NT2/D1 (cell line): ENCODE measurements around the gene ATP7A.
"Not testable (repeated sequence)": the region's sequence is repeated elsewhere in the genome, so short reads cannot be mapped to it uniquely, and the experiment has no call there.

Experiments
- DNase-seq: peaks from one replicate; pipeline ENCODE4 v3.0.0-alpha.2; 2011; ENCODE audit warnings: low read depth, low spot score
- H3K27me3 ChIP-seq: 2 replicates; pipeline ENCODE4 v1.6.0; 2011; ENCODE audit warnings: mild to moderate bottlenecking; ENCODE audit not compliant: insufficient read length, insufficient read depth
- H3K36me3 ChIP-seq: 2 replicates; pipeline ENCODE4 v1.6.1; 2011; ENCODE audit warnings: mild to moderate bottlenecking, low read length, mixed read lengths; ENCODE audit not compliant: insufficient read depth, insufficient read length
- H3K4me1 ChIP-seq: 2 replicates; pipeline ENCODE4 v1.5.1; 2011; ENCODE audit not compliant: insufficient read depth, insufficient read length
- H3K4me3 ChIP-seq: 2 replicates; pipeline ENCODE4 v1.5.1; 2011; ENCODE audit warnings: low read depth; ENCODE audit not compliant: insufficient read length
- H3K9ac ChIP-seq: 2 replicates; pipeline ENCODE4 v1.6.0; 2011; ENCODE audit warnings: low read depth; ENCODE audit not compliant: insufficient read length
- H3K9me3 ChIP-seq: 2 replicates; pipeline ENCODE4 v1.5.1; 2011; ENCODE audit warnings: mild to moderate bottlenecking, low read length; ENCODE audit not compliant: insufficient read depth
- SUZ12 ChIP-seq: IDR thresholded peaks from 2 replicates; pipeline ENCODE4 v1.6.1; 2011; ENCODE audit not compliant: insufficient read length, insufficient read depth; ENCODE audit errors: extremely low read depth
- YY1 ChIP-seq: IDR thresholded peaks from 2 replicates; pipeline ENCODE4 v1.6.1; 2011; ENCODE audit not compliant: insufficient read length, insufficient read depth
- ZNF274 ChIP-seq: IDR thresholded peaks from 2 replicates; pipeline ENCODE4 v1.6.1; 2011; ENCODE audit warnings: mild to moderate bottlenecking, low read depth, low read length

ATP7A gene

DNA sequence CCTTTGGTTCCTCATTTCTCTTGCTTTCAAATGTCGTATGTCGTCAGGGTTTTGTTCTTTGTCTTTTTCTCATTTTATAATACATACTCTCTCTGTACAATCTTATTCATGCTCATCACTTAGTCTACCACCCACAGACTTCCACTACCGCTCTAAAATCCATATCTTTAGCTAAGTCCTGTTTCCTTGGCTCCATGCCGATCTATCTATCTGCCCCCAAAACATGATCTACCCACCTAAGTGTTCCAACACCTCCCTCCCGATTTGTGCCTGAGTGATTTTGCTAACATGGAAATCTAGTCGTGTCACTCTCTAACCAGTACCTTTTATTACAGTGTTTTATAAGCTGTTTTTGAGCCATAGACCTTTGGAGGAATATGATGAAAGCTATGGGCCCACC is 124.6 kb downstream of the ATP7A start:
- H3K9me3 ChIP-seq, result no peaks in the 10 kb centered on the region
- TF ChIP-seq ZNF274 (no peak), YY1 (no peak), SUZ12 (no peak)
- H3K27me3 ChIP-seq, result no peaks in the 10 kb centered on the region
- H3K36me3 ChIP-seq, result no peaks in the 10 kb centered on the region
- no peaks in the 10 kb centered on the region for H3K4me1 ChIP-seq
- DNase-seq, result no peak
- no peak overlapping the region for H3K4me3 ChIP-seq
- H3K9ac ChIP-seq, result no peak overlapping the region

DNA sequence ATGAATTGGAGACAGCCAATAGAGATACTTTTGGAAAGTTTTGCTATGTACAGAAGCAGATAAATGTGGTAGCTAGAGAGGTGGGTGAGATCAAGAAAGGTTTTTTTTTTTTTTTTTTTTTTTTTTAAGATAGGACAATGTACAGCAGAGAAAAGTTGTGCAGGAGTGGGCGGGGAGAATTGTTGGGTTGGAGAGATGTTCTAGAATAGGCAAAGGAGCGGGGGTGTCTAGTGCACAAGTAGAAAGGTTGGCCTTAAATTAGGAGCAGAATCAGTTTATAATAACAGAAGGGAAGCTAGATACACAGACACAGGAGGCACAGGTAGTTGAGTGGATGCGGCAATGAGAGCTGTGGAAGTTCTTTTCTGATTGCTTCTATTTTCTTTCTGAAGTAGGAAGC is 127.4 kb downstream of the ATP7A start:
- Histone ChIP-seq H3K9ac (no peak overlapping the region), H3K4me3 (no peak overlapping the region), H3K9me3 (no peaks in the 10 kb centered on the region), H3K4me1 (no peaks in the 10 kb centered on the region), H3K36me3 (no peaks in the 10 kb centered on the region), H3K27me3 (no peaks in the 10 kb centered on the region)
- TF ChIP-seq SUZ12, result no peak
- no peak for TF ChIP-seq YY1
- no peak for TF ChIP-seq ZNF274
- no peak for DNase-seq

GRCh38 chrX:78042601-78043000 is 132.1 kb downstream of the ATP7A start:
- Histone ChIP-seq H3K9ac (no peak overlapping the region), H3K9me3 (no peaks in the 10 kb centered on the region), H3K4me1 (no peaks in the 10 kb centered on the region), H3K4me3 (no peak overlapping the region), H3K27me3 (no peaks in the 10 kb centered on the region), H3K36me3 (no peaks in the 10 kb centered on the region)
- TF ChIP-seq ZNF274, result no peak
- no peak for TF ChIP-seq SUZ12
- no peak for DNase-seq

DNA sequence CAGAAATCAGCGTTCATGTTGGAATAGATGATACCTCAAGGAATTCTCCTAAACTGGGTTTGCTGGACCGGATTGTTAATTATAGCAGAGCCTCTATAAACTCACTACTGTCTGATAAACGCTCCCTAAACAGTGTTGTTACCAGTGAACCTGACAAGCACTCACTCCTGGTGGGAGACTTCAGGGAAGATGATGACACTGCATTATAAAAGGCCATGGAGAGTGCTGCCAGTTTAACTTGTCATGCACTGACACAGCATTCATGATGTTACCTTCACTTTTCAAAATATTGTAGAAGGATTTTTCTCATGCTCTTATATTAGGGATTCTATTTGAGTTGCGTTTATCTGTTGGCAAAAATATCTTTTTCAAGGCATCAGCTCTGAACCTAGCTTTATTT is 135.9 kb downstream of the ATP7A start:
- Histone ChIP-seq H3K4me1 (no peaks in the 10 kb centered on the region), H3K36me3 (no peaks in the 10 kb centered on the region), H3K4me3 (no peak overlapping the region), H3K9ac (no peak overlapping the region), H3K9me3 (no peaks in the 10 kb centered on the region), H3K27me3 (no peaks in the 10 kb centered on the region)
- TF ChIP-seq SUZ12 (no peak), YY1 (no peak), ZNF274 (no peak)
- DNase-seq, result no peak

DNA sequence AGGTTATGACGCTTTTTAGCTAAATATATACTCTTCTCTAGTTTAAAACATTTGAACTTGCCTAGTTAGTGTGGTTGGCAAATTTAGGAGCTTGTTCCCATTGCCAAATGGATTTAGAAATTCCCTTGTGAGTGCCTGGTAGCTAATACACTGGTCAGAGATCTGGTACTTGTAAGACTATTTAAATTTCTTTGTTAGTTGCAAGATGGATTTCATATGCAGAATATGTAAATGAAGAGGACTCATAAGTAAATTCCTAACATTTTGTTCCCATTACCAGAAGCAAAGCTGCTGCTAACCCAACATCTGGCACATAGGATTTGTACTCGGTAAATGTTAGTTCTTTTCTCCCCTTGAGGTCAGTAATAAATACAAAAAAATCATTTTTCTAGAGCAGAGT is 137.6 kb downstream of the ATP7A start:
- Histone ChIP-seq H3K4me3 (no peak overlapping the region), H3K27me3 (no peaks in the 10 kb centered on the region), H3K9ac (no peak overlapping the region), H3K4me1 (no peaks in the 10 kb centered on the region), H3K36me3 (no peaks in the 10 kb centered on the region), H3K9me3 (0 out of 2 replicates have a peak, but pooled peaks cover 1% of the 10 kb centered on the region)
- no peak for DNase-seq
- TF ChIP-seq SUZ12 (no peak), ZNF274 (no peak), YY1 (no peak)

- H3K27me3 ChIP-seq, result no peaks in the 10 kb centered on the region
- H3K4me1 ChIP-seq, result no peaks in the 10 kb centered on the region
- no peaks in the 10 kb centered on the region for H3K36me3 ChIP-seq
- no peak for TF ChIP-seq ZNF274
- no peak for DNase-seq
- H3K9ac ChIP-seq, result no peak overlapping the region
- H3K9me3 ChIP-seq, result peaks cover 2% of the 10 kb centered on the region; the same call in 1 of the 2 replicates
- H3K4me3 ChIP-seq, result no peak overlapping the region
These were observed 153.2 kb downstream of the ATP7A start for GRCh38 chrX:78063687-78064086.

DNA sequence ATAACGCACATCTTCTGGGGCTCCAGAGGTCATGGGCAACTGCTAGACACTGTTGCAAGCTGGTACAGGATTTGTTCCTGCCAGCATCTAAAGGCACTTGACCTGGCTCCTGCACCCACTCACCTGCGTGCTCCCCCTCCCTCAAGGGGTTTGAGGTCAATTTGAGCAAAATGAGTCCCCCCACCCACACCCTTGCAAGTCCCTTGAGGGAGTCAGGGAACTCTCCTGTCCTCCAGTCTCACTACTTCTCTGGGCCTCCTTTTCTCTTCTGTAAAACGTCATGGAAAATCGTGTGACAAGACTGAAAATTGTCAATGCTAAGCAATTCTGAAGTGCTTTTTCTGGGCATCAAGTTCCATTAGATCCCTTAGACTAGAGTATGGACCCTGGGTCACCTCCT is 153.7 kb downstream of the ATP7A start:
- Histone ChIP-seq H3K27me3 (no peaks in the 10 kb centered on the region), H3K9me3 (peaks cover 7% of the 10 kb centered on the region; the same call in 1 of the 2 replicates), H3K4me1 (no peaks in the 10 kb centered on the region), H3K9ac (no peak overlapping the region), H3K4me3 (no peak overlapping the region), H3K36me3 (no peaks in the 10 kb centered on the region)
- no peak for DNase-seq
- TF ChIP-seq YY1 (no peak), SUZ12 (no peak), ZNF274 (no peak)

- H3K9ac ChIP-seq, H3K4me1 ChIP-seq, DNase-seq, H3K36me3 ChIP-seq, H3K4me3 ChIP-seq, H3K27me3 ChIP-seq: not testable (repeated sequence)
- H3K9me3 ChIP-seq, result peaks cover 12% of the 10 kb centered on the region; the same call in 1 of the 2 replicates
These were observed 154.5 kb downstream of the ATP7A start for GRCh38 chrX:78064698-78065601.
